GM13977 (cell line): ENCODE measurements around the gene LRRC32.
A peak's percentile ranks its signal among the peaks of the same experiment; 100 is the strongest.

ENCODE experiments used
- DNase-seq: peaks from one replicate; pipeline ENCODE4 v3.0.0; 2012; ENCODE audit warnings: low spot score
- in situ Hi-C: fragments of 300-500 bp; cut with MboI; formaldehyde crosslinking; loops from one replicate; pipeline ENCODE4 v1.12.0; 2022; ENCODE audit warnings: low sequenced_read_pairs, low pct_unique_long_range_greater_than_20kb, mixed read lengths, inconsistent platforms; ENCODE audit not compliant: unreplicated experiment
- TF ChIP-seq, protein P1 (sequence below): IDR thresholded peaks from 2 replicates; pipeline ENCODE4 v1.5.1; 2012; ENCODE audit warnings: mild to moderate bottlenecking, control low read depth; ENCODE audit not compliant: insufficient read depth; ENCODE audit errors: extremely low read depth, missing control alignments

LRRC32 gene

GRCh38 chr11:76670485-76671236 is at the start of gene LRRC32:
LRRC32 (minus strand) TSS chr11:76670747; CDS start chr11:76665954, 4,793 bp downstream.
- in situ Hi-C loops, result loop anchor here (25.0 kb wide), 1 partner anchor 458 kb away; the partner anchor contains the start of gene WNT11
- no peak for DNase-seq
- TF ChIP-seq, protein P1, sequence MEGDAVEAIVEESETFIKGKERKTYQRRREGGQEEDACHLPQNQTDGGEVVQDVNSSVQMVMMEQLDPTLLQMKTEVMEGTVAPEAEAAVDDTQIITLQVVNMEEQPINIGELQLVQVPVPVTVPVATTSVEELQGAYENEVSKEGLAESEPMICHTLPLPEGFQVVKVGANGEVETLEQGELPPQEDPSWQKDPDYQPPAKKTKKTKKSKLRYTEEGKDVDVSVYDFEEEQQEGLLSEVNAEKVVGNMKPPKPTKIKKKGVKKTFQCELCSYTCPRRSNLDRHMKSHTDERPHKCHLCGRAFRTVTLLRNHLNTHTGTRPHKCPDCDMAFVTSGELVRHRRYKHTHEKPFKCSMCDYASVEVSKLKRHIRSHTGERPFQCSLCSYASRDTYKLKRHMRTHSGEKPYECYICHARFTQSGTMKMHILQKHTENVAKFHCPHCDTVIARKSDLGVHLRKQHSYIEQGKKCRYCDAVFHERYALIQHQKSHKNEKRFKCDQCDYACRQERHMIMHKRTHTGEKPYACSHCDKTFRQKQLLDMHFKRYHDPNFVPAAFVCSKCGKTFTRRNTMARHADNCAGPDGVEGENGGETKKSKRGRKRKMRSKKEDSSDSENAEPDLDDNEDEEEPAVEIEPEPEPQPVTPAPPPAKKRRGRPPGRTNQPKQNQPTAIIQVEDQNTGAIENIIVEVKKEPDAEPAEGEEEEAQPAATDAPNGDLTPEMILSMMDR, result peak; percentile 14

- TF ChIP-seq, protein P1, result no peak
- in situ Hi-C loops, result loop anchor here (10.0 kb wide), 1 partner anchor 75 kb away; no protein-coding TSS in a partner anchor
- no peak for DNase-seq
Observed at GRCh38 chr11:76719686-76720085, 49.1 kb upstream of the LRRC32 start.

GRCh38 chr11:76719281-76719680 is 48.7 kb upstream of the LRRC32 start:
- in situ Hi-C loops, result no loop called here
- no peak for DNase-seq

DNA sequence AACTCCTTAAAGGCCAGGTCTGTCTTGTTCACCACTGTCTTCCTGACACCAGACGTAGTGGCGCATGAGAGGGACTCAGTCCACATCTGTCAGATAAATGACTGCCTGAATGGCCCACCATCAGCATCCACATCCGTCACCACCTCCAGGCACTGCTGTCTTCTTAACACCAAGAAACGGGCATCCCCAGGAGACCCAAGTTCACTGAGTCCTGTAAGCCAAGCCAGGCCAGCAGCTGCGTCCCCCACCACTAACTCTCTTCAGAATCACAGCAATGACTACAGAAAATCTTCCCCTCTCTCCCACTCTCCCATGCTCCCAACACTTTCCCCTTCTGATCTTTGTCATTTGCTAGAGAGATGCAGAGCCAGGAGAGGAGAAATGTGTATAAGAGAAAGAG is 47.3 kb upstream of the LRRC32 start:
- no peak for DNase-seq
- in situ Hi-C loops, result no loop called here
- TF ChIP-seq, protein P1, result no peak

More at GRCh38 chr11:76719281-76719680, 48.7 kb upstream of the LRRC32 start:
- TF ChIP-seq, protein P1, result no peak

- TF ChIP-seq, protein P1, result no peak
- in situ Hi-C loops, result no loop called here
- DNase-seq, result no peak
Observed at GRCh38 chr11:76717369-76717768, 46.8 kb upstream of the LRRC32 start.

DNA sequence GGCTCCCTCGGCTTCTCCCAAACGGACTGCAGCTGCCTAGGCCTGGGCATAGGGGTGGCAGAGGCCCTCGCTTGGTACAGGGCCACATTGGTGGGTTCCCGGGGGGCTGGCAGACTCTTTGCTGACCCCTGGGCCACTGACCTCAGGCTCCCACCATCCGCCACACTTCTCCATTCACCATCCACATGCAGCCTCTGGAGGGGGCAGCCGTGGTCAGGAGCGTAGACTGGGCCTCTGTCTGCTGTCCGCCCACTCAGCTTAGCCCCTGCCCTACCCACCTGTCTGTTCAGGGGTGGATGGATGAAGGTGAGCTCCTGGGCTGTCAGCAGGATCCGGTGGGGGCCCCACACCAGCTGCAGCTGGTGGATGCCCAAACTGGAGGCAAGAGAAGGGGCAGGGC is 45.7 kb upstream of the LRRC32 start:
- TF ChIP-seq, protein P1, result no peak
- in situ Hi-C loops, result no loop called here
- no peak for DNase-seq
